ENCODE results near the gene TFDP1. TPM values are rescaled to one million over a fixed set of nuclear protein-coding genes. Genes with fewer than 3 reads are reported as not detected.

Gene TFDP1
- total RNA-seq, 6 experiments from 2014 or later = 21.7 to 26.9 (median 25.1) TPM

DNA sequence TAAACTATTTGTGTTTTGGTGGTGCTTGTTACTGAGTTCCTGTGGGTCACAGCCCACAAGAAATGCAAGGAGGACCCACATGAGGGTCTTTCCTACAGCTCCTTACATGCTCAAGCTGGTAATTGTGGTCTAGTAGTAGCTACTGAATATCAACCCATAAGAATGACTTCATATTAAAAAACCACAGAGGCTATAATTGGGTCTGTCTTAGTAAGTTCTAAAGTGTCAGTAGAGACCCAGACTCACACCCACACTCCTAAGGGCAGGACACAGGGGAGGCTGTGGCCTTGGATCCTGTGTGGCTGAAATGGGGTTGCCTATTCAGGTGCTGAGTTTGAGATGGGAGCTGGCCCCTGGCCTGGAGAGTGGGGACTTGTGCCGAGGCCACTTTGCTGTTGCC lies 19.6 kb downstream of the TFDP1 start:
- no peak for TF ChIP-seq POLR2A (IDR thresholded peaks at IDR 0.05)
- TF ChIP-seq, protein P1, sequence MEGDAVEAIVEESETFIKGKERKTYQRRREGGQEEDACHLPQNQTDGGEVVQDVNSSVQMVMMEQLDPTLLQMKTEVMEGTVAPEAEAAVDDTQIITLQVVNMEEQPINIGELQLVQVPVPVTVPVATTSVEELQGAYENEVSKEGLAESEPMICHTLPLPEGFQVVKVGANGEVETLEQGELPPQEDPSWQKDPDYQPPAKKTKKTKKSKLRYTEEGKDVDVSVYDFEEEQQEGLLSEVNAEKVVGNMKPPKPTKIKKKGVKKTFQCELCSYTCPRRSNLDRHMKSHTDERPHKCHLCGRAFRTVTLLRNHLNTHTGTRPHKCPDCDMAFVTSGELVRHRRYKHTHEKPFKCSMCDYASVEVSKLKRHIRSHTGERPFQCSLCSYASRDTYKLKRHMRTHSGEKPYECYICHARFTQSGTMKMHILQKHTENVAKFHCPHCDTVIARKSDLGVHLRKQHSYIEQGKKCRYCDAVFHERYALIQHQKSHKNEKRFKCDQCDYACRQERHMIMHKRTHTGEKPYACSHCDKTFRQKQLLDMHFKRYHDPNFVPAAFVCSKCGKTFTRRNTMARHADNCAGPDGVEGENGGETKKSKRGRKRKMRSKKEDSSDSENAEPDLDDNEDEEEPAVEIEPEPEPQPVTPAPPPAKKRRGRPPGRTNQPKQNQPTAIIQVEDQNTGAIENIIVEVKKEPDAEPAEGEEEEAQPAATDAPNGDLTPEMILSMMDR (IDR thresholded peaks at IDR 0.05) = no peak
- no peaks in the 10 kb centered on the region for H3K9me3 ChIP-seq
- H3K27me3 ChIP-seq = no peaks in the 10 kb centered on the region
- H3K36me3 ChIP-seq = no peaks in the 10 kb centered on the region
- H3K27ac ChIP-seq = no peak overlapping the region
- no peaks in the 10 kb centered on the region for H3K4me1 ChIP-seq
- intact Hi-C loops (cut with DNase I) = no loop called here
- no CpG with 5 or more reads among the region's 1 CpG for WGBS (ENCODE audit: insufficient coverage, low coverage, low lambda C conversion rate, missing lambda C conversion rate)
- ATAC-seq = no peak
- H3K4me3 ChIP-seq = no peak overlapping the region
- DNase-seq = no peak

DNA sequence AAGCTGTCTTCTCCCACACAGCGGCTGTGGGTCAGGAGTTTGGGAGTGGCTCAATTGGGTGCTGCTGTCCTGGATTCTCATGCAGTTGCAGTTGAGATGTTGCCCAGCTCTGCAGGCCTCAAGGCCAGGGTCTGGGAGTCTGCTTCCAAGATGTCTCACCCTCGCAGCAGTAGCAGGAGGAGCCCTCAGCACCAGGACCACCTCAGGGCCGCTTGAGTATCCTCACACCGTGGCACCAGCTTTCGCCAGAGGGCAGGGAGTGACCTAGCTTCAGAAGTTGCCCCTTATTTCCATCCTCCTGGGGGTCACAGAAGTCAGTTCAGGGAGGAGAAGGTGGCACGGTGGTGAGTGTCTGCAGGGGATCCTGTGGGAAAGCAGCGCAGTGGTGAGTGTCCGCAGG lies 20.9 kb downstream of the TFDP1 start:
- no peaks in the 10 kb centered on the region for H3K27me3 ChIP-seq
- no peak overlapping the region for H3K27ac ChIP-seq
- H3K36me3 ChIP-seq = no peaks in the 10 kb centered on the region
- intact Hi-C loops (cut with DNase I) = no loop called here
- ATAC-seq (no peak), DNase-seq (no peak)
- no peaks in the 10 kb centered on the region for H3K4me1 ChIP-seq
- no peaks in the 10 kb centered on the region for H3K9me3 ChIP-seq
- WGBS (ENCODE audit: insufficient coverage, low coverage, low lambda C conversion rate, missing lambda C conversion rate) = 95% methylated on average over 6 of the region's 8 CpGs
- TF ChIP-seq, protein P1 (IDR thresholded peaks at IDR 0.05) = no peak
- no peak for TF ChIP-seq POLR2A (IDR thresholded peaks at IDR 0.05)
- H3K4me3 ChIP-seq = no peak overlapping the region

DNA sequence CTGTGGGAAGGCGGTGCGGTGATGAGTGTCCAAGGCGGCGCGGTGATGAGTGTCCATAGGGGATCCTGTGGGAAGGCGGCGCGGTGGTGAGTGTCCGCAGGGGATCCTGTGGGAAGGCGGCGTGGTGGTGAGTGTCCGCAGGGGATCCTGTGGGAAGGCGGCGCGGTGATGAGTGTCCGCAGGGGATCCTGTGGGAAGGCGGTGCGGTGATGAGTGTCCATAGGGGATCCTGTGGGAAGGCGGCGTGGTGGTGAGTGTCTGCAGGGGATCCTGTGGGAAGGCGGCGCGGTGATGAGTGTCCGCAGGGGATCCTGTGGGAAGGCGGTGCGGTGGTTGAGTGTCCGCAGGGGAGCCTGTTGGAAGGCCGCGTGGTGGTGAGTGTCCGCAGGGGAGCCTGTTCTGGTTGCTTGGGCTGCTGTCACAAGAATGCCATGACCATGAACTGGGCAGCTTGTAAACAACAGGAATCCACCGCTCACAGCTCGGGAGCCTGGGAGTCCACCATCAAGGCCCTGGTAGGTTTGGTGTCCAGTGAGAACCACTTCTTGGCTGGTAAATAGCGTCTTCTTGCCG lies 21.4 kb downstream of the TFDP1 start:
- no peak for TF ChIP-seq POLR2A (IDR thresholded peaks at IDR 0.05)
- TF ChIP-seq, protein P1 (IDR thresholded peaks at IDR 0.05) = no peak

DNA sequence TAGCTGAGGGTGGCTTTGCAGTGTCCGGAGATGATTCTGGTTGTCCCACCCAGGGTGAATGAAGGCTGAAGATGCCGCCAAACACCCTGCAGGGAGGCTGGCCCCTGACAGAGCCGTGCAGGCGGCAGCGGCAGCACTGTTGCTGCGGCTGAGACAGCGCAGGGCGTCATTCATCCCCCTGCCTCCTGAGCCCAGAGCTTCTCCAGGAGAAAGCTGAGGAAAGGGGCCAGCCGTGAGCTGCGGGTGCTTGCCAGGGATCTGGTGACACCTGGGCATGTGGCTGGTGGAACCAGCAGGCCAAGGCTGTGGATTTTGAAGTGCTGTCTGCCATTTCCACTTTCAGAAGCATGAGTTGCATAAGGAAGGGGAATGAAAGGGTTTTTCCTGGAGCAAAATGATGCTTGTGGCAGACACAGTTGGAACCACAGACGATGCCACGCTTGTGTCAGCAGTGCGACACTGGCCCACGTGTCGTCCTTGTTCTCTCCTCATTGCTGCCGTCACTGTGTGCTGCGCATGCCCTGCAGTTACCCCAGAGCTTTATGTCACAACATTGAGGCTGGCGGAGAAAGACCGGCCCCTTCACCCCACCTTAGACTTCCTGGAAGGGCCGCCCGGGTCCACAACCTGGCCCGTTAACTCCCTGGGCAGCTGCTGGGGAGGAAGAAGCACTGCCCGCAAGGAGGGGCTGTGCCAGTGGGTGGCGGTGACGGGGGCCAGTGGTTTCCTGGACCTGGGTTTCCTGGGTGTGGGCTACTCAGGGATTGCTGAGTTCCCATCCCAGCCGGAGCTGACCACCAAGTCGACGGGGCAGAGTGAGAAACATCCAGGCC lies 22.7 kb downstream of the TFDP1 start:
- Histone ChIP-seq H3K27me3 (no peaks in the 10 kb centered on the region), H3K4me3 (no peak overlapping the region), H3K27ac (peak overlapping the region in 1 of 3 donors; percentile 8), H3K36me3 (peaks cover 0 to 6% (median 4%) of the 10 kb centered on the region in 4 donors), H3K9me3 (no peaks in the 10 kb centered on the region), H3K4me1 (no peaks in the 10 kb centered on the region)
- ATAC-seq = peak; percentile 30 to 53 (median 38)
- peak in 2 of 3 donors; percentile 38 to 56 for DNase-seq
- intact Hi-C loops (cut with DNase I) = no loop called here
- WGBS (ENCODE audit: insufficient coverage, low coverage, low lambda C conversion rate, missing lambda C conversion rate) = 71% methylated on average over 6 of the region's 28 CpGs
- no peak for TF ChIP-seq POLR2A (IDR thresholded peaks at IDR 0.05)
- TF ChIP-seq, protein P1 (IDR thresholded peaks at IDR 0.05) = no peak

More for the DNA sequence above, 21.4 kb downstream of the TFDP1 start:
- Histone ChIP-seq H3K9me3 (no peaks in the 10 kb centered on the region), H3K27ac (no peak overlapping the region), H3K27me3 (no peaks in the 10 kb centered on the region), H3K4me1 (no peaks in the 10 kb centered on the region), H3K36me3 (peaks cover 0 to 2% (median 2%) of the 10 kb centered on the region in 4 donors), H3K4me3 (no peak overlapping the region)
- DNase-seq (no peak), ATAC-seq (no peak)
- WGBS (ENCODE audit: insufficient coverage, low coverage, low lambda C conversion rate, missing lambda C conversion rate) = over 99% methylated on average over 17 of the region's 34 CpGs
- intact Hi-C loops (cut with DNase I) = no loop called here

All from right lobe of liver (tissue), 6 donors.